ENCODE data around the gene SH3BP5.

- no peak for TF ChIP-seq CTCF (IDR thresholded peaks at IDR 0.05)
- no peak for TF ChIP-seq POLR2A (IDR thresholded peaks at IDR 0.05)
These were observed 4.4 kb downstream of the SH3BP5 start for GRCh38 chr3:15327941-15328340.

Data from Peyer's patch (tissue), 4 donors.